ENCODE results near the gene TIMM23B.
"Not testable (repeated sequence)": the region's sequence is repeated elsewhere in the genome, so short reads cannot be mapped to it uniquely, and the experiment has no call there.

GRCh38 chr10:49899999-49900398 lies 41.9 kb upstream of the TIMM23B start:
- TF ChIP-seq CTCF, EP300 (IDR thresholded peaks at IDR 0.05): not testable (repeated sequence)

Data from gastroesophageal sphincter (tissue), 3 donors.